ENCODE results near the gene GNAT2.

The GNAT2 gene

DNA sequence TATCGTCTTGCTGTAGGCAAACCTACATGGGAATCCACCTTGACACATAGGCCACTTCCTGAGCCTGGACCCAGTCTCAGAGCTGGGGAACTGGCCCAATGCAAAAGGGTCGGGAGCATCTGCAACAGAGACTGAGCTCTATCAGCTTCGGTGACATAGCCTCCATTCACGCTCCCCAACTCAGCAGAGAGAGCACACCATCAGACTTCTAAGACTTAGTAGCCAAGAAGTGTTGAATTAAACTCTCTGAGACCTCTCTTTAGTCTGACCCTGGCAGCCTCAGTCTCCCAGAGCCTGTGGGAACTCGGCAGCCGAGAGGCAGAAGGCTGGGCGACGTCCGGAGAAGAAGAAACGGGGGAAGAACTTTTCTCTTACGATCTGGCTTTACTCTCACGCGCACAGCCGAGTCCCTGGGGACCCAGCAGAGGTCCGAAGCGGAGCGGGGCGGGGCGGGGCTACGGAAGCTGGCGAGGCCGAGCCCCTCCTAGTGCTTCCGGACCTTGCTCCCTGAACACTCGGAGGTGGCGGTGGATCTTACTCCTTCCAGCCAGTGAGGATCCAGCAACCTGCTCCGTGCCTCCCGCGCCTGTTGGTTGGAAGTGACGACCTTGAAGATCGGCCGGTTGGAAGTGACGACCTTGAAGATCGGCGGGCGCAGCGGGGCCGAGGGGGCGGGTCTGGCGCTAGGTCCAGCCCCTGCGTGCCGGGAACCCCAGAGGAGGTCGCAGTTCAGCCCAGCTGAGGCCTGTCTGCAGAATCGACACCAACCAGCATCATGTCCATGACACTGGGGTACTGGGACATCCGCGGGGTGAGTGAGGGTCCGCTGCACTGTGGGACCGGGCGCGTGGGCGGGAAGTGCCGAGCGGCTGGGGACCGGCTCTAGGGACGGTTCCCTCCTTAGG lies 36.5 kb upstream of the GNAT2 start, which contains the start of gene GSTM4:
Gene GSTM4, plus strand, starts transcription at position 485 of the 905 bp plus-strand sequence. Its CDS starts 291 bp downstream, at position 776.
- no peaks in the 10 kb centered on the region for H3K9me3 ChIP-seq (ENCODE audit: control insufficient read depth, insufficient read depth, low read length)
- peaks cover 3% of the 10 kb centered on the region for H3K4me1 ChIP-seq (ENCODE audit: control insufficient read depth, insufficient read depth, low read length)

DNA sequence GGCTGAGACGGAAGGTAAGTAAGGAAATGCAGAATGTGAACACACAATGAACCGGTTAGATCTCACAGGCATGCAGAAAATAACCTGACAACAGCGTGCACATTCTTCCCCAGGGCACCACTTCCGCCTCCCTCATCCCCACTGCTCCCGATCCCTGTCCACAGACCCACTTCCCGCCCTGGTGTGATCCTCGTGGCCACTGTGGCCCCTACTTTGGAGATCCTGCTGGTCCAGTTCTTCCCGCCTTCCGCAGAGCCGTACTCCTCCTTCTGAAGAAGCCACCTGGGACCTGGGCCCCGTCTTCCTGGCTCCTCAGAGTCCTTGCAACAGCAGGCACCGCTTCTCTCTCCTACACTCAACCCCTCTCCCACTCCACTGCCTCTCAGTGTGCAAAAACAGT lies 35.1 kb upstream of the GNAT2 start:
- peaks cover 3% of the 10 kb centered on the region for H3K4me1 ChIP-seq (ENCODE audit: control insufficient read depth, insufficient read depth, low read length)

More for the DNA sequence above, 36.5 kb upstream of the GNAT2 start, which contains the start of gene GSTM4:
- H3K4me3 ChIP-seq (ENCODE audit: low read depth, low read length): peak within 1 kb of the TSS; percentile 83
- H3K36me3 ChIP-seq (ENCODE audit: control insufficient read depth, insufficient read depth, low read length): no peaks in the 10 kb centered on the region
- H3K27me3 ChIP-seq (ENCODE audit: control insufficient read depth, insufficient read depth, low read length): peaks cover 17% of the 10 kb centered on the region
- peak within 1 kb of the TSS; percentile 63 for H3K9ac ChIP-seq (ENCODE audit: low read depth, low read length)

DNA sequence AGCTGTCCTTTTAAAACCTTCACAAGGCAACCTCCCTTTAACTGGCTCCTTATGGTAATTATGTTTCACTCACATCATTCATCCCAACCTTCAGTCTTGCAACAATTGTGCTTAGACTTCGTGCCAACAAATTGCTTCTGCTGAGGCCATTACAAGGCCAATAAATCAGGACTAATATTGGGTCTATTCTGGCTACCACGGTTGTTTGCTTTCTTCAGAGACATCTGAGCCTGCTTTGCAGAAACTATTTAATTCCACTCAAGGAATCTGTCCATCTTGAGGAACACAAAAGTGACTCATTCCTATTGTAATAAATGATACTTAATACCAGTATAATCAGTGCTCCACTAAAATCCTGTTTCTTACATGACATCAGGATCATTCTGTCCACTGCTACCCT lies 33.9 kb upstream of the GNAT2 start:
- Histone ChIP-seq H3K27me3 (ENCODE audit: control insufficient read depth, insufficient read depth, low read length) (peaks cover 17% of the 10 kb centered on the region), H3K4me3 (ENCODE audit: low read depth, low read length) (no peak overlapping the region), H3K9ac (ENCODE audit: low read depth, low read length) (no peak overlapping the region), H3K9me3 (ENCODE audit: control insufficient read depth, insufficient read depth, low read length) (no peaks in the 10 kb centered on the region), H3K4me1 (ENCODE audit: control insufficient read depth, insufficient read depth, low read length) (peaks cover 3% of the 10 kb centered on the region), H3K36me3 (ENCODE audit: control insufficient read depth, insufficient read depth, low read length) (no peaks in the 10 kb centered on the region)

More for the DNA sequence above, 35.1 kb upstream of the GNAT2 start:
- H3K36me3 ChIP-seq (ENCODE audit: control insufficient read depth, insufficient read depth, low read length): no peaks in the 10 kb centered on the region
- H3K9ac ChIP-seq (ENCODE audit: low read depth, low read length): no peak overlapping the region
- no peaks in the 10 kb centered on the region for H3K9me3 ChIP-seq (ENCODE audit: control insufficient read depth, insufficient read depth, low read length)
- H3K4me3 ChIP-seq (ENCODE audit: low read depth, low read length): no peak overlapping the region
- peaks cover 17% of the 10 kb centered on the region for H3K27me3 ChIP-seq (ENCODE audit: control insufficient read depth, insufficient read depth, low read length)

DNA sequence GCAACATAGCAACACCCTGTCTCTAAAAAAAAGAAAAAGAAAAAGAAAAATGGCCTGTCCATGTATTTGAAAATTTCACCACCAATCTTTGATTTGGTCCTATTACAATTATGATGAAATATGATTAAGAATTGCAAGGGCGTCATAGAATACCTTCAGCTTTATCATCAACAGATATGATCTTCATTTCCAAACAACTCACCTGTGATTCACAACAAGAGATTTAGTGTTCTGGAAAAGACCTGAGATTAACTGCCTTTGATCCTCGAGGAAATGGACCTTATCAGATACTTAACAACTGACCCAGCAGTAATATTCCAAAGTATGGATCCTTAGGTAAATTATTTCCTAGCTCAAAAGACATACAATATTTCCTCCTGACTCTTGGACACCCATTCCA lies 33.0 kb upstream of the GNAT2 start:
- Histone ChIP-seq H3K9ac (ENCODE audit: low read depth, low read length) (no peak overlapping the region), H3K4me3 (ENCODE audit: low read depth, low read length) (no peak overlapping the region), H3K27me3 (ENCODE audit: control insufficient read depth, insufficient read depth, low read length) (peaks cover 17% of the 10 kb centered on the region), H3K36me3 (ENCODE audit: control insufficient read depth, insufficient read depth, low read length) (no peaks in the 10 kb centered on the region), H3K9me3 (ENCODE audit: control insufficient read depth, insufficient read depth, low read length) (no peaks in the 10 kb centered on the region), H3K4me1 (ENCODE audit: control insufficient read depth, insufficient read depth, low read length) (peaks cover 3% of the 10 kb centered on the region)

DNA sequence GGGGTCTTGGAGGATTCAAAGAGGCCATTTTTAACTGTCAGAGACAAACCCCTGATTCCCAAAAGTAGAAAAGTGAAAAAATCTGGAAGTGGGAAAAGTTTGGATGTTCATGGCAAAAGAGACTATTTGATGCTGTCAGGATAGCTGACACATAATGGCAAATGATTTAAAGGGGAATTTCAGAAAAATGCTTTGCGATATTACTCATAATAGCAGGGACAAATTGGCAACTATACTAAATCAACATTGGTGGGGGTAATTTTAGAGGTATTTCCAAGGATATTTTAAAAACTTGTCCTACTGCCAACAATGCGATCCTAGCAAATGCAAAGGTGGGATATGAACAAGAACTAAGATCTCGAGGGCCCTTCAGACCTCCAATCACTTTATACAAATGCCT lies 31.2 kb upstream of the GNAT2 start:
- H3K9me3 ChIP-seq (ENCODE audit: control insufficient read depth, insufficient read depth, low read length): no peaks in the 10 kb centered on the region
- H3K36me3 ChIP-seq (ENCODE audit: control insufficient read depth, insufficient read depth, low read length): no peaks in the 10 kb centered on the region
- H3K9ac ChIP-seq (ENCODE audit: low read depth, low read length): no peak overlapping the region
- no peak overlapping the region for H3K4me3 ChIP-seq (ENCODE audit: low read depth, low read length)
- peaks cover 17% of the 10 kb centered on the region for H3K27me3 ChIP-seq (ENCODE audit: control insufficient read depth, insufficient read depth, low read length)
- peaks cover 3% of the 10 kb centered on the region for H3K4me1 ChIP-seq (ENCODE audit: control insufficient read depth, insufficient read depth, low read length)

DNA sequence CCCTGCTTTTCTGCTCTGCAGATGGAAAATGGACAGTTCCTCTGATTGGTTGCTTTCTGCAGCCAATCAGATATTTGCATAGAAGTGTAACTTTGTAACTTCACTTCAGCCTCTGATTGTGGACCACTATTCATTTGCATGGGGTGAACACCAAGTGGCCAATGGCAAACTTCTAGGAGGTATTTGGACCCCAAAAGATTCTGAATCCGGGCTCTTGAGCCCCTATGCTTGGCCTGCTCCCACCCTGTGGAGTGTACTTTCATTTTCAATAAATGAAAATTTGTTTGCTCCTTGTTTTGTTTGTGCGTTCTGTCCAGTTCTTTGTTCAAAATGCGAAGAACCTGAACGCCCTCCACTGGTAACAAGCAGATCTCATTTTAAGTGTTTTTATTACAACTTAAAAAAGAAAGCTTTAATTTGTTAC lies 30.1 kb upstream of the GNAT2 start:
- H3K4me3 ChIP-seq (ENCODE audit: low read depth, low read length): no peak overlapping the region
- H3K27me3 ChIP-seq (ENCODE audit: control insufficient read depth, insufficient read depth, low read length): peaks cover 12% of the 10 kb centered on the region
- no peaks in the 10 kb centered on the region for H3K9me3 ChIP-seq (ENCODE audit: control insufficient read depth, insufficient read depth, low read length)
- no peaks in the 10 kb centered on the region for H3K4me1 ChIP-seq (ENCODE audit: control insufficient read depth, insufficient read depth, low read length)
- no peaks in the 10 kb centered on the region for H3K36me3 ChIP-seq (ENCODE audit: control insufficient read depth, insufficient read depth, low read length)
- H3K9ac ChIP-seq (ENCODE audit: low read depth, low read length): no peak overlapping the region

DNA sequence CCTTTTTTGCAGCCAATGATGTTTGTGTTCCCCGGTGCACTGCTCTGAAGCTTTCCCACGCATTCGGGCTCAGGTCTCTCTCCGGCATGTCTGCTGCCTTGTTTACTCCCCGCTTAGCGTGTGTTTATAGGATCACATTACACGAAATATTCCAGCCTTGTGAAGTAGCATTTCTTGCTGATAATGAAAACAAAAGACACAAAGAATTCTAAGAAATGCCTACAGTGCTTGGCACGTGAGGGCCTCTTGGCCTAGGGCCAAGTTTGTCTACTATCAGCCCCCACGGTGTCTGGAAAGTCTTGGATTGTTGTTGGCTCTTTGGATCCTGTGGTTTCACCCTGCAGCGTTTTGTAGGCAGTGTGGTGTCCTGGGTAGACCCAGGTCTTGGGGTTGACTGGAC lies 25.3 kb upstream of the GNAT2 start:
- Histone ChIP-seq H3K4me1 (ENCODE audit: control insufficient read depth, insufficient read depth, low read length) (no peaks in the 10 kb centered on the region), H3K4me3 (ENCODE audit: low read depth, low read length) (no peak overlapping the region), H3K27me3 (ENCODE audit: control insufficient read depth, insufficient read depth, low read length) (peaks cover 10% of the 10 kb centered on the region), H3K9ac (ENCODE audit: low read depth, low read length) (no peak overlapping the region), H3K9me3 (ENCODE audit: control insufficient read depth, insufficient read depth, low read length) (no peaks in the 10 kb centered on the region), H3K36me3 (ENCODE audit: control insufficient read depth, insufficient read depth, low read length) (no peaks in the 10 kb centered on the region)

DNA sequence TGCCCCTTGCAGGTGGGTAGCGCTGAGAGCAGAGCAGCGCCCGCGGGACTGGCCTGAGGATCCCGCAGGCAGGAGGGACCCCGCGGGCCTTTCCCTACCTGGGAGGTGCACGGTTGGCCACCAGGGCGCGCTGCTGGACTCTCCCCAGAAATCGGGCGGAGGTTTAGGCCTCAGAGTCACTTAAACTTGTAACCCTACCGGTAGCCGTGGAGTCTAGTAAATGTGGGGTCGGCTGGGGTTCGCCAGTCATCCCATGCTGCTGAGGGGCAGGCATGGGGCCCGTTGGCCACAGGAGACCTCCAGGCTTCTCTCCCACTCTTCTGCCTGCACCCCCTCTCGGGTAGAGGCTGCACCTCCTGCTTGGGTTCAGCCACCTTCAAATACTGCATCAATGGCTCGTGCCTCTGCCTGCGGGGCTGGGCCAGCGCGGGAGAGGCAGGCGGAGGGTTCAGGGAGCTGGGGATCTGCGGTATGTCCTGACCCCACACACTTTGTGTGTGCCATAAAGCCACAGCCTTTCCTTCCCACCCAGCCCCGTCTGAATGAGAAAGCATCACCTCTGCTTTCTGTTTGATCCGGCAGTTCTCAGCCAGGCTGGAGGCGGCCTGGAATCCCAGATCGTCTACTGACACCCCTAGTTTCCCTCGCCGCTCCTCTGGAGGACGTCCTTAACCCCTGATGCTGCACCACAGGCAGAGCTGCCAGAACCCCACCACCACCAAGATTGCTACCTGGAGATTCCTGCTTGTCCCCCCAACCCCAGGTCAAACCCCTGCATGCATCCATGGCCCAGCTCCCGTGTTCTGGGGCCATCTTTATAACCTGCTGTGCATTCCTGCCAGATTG lies 24.2 kb upstream of the GNAT2 start:
- no peaks in the 10 kb centered on the region for H3K9me3 ChIP-seq (ENCODE audit: control insufficient read depth, insufficient read depth, low read length)
- no peaks in the 10 kb centered on the region for H3K4me1 ChIP-seq (ENCODE audit: control insufficient read depth, insufficient read depth, low read length)
- no peak overlapping the region for H3K9ac ChIP-seq (ENCODE audit: low read depth, low read length)
- H3K27me3 ChIP-seq (ENCODE audit: control insufficient read depth, insufficient read depth, low read length): peaks cover 10% of the 10 kb centered on the region
- H3K36me3 ChIP-seq (ENCODE audit: control insufficient read depth, insufficient read depth, low read length): no peaks in the 10 kb centered on the region
- H3K4me3 ChIP-seq (ENCODE audit: low read depth, low read length): no peak overlapping the region

DNA sequence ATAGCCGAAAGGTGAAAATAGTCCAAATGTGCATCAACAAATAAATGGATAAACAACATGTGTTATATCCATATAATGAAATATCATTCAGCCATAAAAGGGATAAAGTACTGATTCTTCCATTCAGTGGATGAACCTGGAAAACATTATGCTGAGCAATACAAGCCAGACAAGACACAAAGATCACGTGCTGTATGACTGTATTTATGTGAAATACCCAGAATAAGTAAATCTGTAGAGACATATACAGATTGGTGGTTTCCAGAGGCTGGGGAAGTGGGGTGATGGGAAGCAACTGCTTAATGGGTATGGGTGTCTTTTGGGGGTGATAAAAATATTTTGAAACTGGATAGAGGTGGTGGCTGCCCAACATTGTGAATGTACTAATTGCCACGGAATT lies 23.2 kb upstream of the GNAT2 start:
- Histone ChIP-seq H3K4me3 (ENCODE audit: low read depth, low read length) (no peak overlapping the region), H3K9ac (ENCODE audit: low read depth, low read length) (no peak overlapping the region), H3K9me3 (ENCODE audit: control insufficient read depth, insufficient read depth, low read length) (no peaks in the 10 kb centered on the region), H3K27me3 (ENCODE audit: control insufficient read depth, insufficient read depth, low read length) (peaks cover 10% of the 10 kb centered on the region), H3K4me1 (ENCODE audit: control insufficient read depth, insufficient read depth, low read length) (no peaks in the 10 kb centered on the region), H3K36me3 (ENCODE audit: control insufficient read depth, insufficient read depth, low read length) (no peaks in the 10 kb centered on the region)

DNA sequence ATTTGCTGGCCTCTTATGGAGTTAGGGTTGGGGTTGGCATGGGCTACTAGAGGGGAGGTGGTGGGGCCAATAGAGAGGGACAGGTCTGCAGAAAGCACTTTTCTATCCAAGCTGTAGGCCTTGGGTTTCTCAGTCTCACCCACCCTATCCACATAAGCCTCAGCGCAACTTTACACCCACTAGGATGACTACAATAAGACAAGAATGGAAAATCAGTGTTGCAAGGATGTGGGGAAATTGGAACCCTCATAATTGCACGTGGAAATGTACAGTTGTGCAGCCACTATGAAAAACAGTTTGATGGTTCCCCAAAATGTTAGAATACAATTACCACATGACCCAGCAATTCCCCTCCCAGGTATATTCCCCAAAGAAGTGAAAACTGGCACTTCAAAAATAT lies 22.4 kb upstream of the GNAT2 start:
- Histone ChIP-seq H3K9ac (ENCODE audit: low read depth, low read length) (no peak overlapping the region), H3K4me3 (ENCODE audit: low read depth, low read length) (no peak overlapping the region), H3K4me1 (ENCODE audit: control insufficient read depth, insufficient read depth, low read length) (no peaks in the 10 kb centered on the region), H3K27me3 (ENCODE audit: control insufficient read depth, insufficient read depth, low read length) (peaks cover 10% of the 10 kb centered on the region), H3K9me3 (ENCODE audit: control insufficient read depth, insufficient read depth, low read length) (no peaks in the 10 kb centered on the region), H3K36me3 (ENCODE audit: control insufficient read depth, insufficient read depth, low read length) (no peaks in the 10 kb centered on the region)

DNA sequence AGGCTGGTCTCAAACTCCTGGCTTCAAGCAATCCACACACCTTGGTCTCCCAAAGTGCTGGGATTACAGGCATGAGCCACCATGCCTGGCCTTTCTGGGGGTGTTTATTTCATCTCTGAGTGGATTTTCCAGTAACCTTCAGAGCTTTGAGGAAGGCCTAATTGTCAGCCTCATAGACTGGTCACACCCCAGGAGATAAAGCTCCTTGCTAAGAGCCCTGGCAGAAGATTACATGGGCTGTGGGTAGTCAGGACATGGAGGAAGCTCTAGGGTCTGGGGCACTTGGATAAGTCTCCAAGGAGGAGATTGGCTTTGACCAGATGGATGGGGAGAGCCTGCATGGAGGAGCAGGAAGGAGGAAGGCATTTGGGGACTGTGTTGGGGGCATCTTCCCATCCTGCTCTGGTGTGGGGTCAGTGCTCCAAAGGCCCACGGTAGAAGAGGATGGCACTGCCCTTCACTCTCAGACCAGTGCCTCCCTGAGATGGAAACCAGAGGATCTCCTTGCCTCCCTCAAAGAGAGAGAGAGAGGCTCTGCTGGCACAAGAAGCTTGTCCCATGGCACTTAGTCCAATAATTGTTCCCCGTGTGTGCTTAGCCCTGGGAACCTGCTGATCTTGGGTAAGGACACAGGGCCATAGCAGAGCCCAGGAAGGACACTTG lies 21.8 kb upstream of the GNAT2 start:
- Histone ChIP-seq H3K36me3 (ENCODE audit: control insufficient read depth, insufficient read depth, low read length) (no peaks in the 10 kb centered on the region), H3K9me3 (ENCODE audit: control insufficient read depth, insufficient read depth, low read length) (no peaks in the 10 kb centered on the region), H3K4me3 (ENCODE audit: low read depth, low read length) (no peak overlapping the region), H3K4me1 (ENCODE audit: control insufficient read depth, insufficient read depth, low read length) (peaks cover 1% of the 10 kb centered on the region), H3K9ac (ENCODE audit: low read depth, low read length) (no peak overlapping the region), H3K27me3 (ENCODE audit: control insufficient read depth, insufficient read depth, low read length) (peaks cover 10% of the 10 kb centered on the region)
